Neural cell (in vitro differentiated cells): ENCODE results near the gene C17orf75.

ENCODE experiments used
- CTCF ChIP-seq: fragments of 450-650 bp; IDR thresholded peaks from 2 replicates; pipeline ENCODE4 v1.5.1; 2014; ENCODE audit warnings: antibody characterized with exemption, mild to moderate bottlenecking, moderate library complexity; ENCODE audit not compliant: poor library complexity, severe bottlenecking
- EP300 ChIP-seq: fragments of 450-650 bp; conservative IDR thresholded peaks from 2 replicates; pipeline ENCODE4 v1.6.1; 2014; ENCODE audit warnings: antibody characterized with exemption, mild to moderate bottlenecking, moderate library complexity; ENCODE audit not compliant: poor library complexity, severe bottlenecking
- EZH2 ChIP-seq: fragments of 200-600, 300-800 bp; shearing (Covaris generic), sonication (generic); IDR thresholded peaks from 2 replicates; pipeline ENCODE4 v1.6.1; 2014; ENCODE audit warnings: antibody characterized with exemption, low read length, borderline replicate concordance, mild to moderate bottlenecking; ENCODE audit not compliant: insufficient read depth, poor library complexity, severe bottlenecking
- MXI1 ChIP-seq: fragments of 450-650 bp; conservative IDR thresholded peaks from 2 replicates; pipeline ENCODE4 v1.6.1; 2014; ENCODE audit warnings: antibody characterized with exemption, mild to moderate bottlenecking; ENCODE audit not compliant: poor library complexity, severe bottlenecking
- POLR2AphosphoS5 ChIP-seq: IDR thresholded peaks from 2 replicates; pipeline ENCODE4 v1.6.1; 2012
- RAD21 ChIP-seq: fragments of 450-650 bp; conservative IDR thresholded peaks from 2 replicates; pipeline ENCODE4 v1.6.1; 2014; ENCODE audit warnings: antibody characterized with exemption, mild to moderate bottlenecking, moderate library complexity
- SMC3 ChIP-seq: fragments of 450-650 bp; conservative IDR thresholded peaks from 2 replicates; pipeline ENCODE4 v1.6.1; 2014; ENCODE audit warnings: antibody characterized with exemption, mild to moderate bottlenecking, moderate library complexity; ENCODE audit not compliant: poor library complexity
- TAF1 ChIP-seq: IDR thresholded peaks from 2 replicates; pipeline ENCODE4 v1.6.1; 2012; ENCODE audit warnings: low read depth
- TF ChIP-seq, protein P1 (sequence below): IDR thresholded peaks from 2 replicates; pipeline ENCODE4 v1.6.1; 2012; ENCODE audit warnings: borderline replicate concordance

DNA sequence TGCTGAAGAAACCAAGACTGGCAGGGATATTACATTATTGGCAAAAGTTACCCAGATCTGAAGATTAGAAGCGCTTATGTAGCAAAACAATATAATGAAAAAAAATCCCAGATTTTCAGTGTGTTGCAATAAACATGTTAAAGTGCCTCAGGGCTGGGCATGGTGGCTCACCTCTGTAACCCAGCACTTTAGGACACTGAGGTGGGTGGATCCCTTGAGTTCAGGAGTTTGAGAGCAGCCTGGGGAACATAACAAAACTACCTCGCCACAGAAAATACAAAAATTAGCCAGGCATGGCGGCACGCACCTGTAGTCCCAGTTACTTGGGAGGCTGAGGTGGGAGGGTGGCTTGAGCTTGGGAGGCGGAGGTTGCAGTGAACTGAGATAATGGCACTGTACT lies 14.8 kb upstream of the C17orf75 start:
- no peak for TF ChIP-seq POLR2AphosphoS5
- no peak for TF ChIP-seq CTCF
- TF ChIP-seq MXI1: no peak
- TF ChIP-seq, protein P1, sequence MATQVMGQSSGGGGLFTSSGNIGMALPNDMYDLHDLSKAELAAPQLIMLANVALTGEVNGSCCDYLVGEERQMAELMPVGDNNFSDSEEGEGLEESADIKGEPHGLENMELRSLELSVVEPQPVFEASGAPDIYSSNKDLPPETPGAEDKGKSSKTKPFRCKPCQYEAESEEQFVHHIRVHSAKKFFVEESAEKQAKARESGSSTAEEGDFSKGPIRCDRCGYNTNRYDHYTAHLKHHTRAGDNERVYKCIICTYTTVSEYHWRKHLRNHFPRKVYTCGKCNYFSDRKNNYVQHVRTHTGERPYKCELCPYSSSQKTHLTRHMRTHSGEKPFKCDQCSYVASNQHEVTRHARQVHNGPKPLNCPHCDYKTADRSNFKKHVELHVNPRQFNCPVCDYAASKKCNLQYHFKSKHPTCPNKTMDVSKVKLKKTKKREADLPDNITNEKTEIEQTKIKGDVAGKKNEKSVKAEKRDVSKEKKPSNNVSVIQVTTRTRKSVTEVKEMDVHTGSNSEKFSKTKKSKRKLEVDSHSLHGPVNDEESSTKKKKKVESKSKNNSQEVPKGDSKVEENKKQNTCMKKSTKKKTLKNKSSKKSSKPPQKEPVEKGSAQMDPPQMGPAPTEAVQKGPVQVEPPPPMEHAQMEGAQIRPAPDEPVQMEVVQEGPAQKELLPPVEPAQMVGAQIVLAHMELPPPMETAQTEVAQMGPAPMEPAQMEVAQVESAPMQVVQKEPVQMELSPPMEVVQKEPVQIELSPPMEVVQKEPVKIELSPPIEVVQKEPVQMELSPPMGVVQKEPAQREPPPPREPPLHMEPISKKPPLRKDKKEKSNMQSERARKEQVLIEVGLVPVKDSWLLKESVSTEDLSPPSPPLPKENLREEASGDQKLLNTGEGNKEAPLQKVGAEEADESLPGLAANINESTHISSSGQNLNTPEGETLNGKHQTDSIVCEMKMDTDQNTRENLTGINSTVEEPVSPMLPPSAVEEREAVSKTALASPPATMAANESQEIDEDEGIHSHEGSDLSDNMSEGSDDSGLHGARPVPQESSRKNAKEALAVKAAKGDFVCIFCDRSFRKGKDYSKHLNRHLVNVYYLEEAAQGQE: no peak
- no peak for TF ChIP-seq EZH2
- no peak for TF ChIP-seq EP300
- no peak for TF ChIP-seq TAF1
- no peak for TF ChIP-seq RAD21
- TF ChIP-seq SMC3: no peak
